SH-SY5Y (cell line): ENCODE results near the gene ADCY3.

Source experiments
- GATA2 ChIP-seq: IDR thresholded peaks from 2 replicates; pipeline ENCODE4 v1.6.1; 2011; ENCODE audit warnings: mild to moderate bottlenecking, low read depth, low read length
- GATA3 ChIP-seq: IDR thresholded peaks from 2 replicates; pipeline ENCODE4 v1.6.1; 2011; ENCODE audit warnings: low read depth, mild to moderate bottlenecking, low read length, moderate library complexity

The ADCY3 gene

DNA sequence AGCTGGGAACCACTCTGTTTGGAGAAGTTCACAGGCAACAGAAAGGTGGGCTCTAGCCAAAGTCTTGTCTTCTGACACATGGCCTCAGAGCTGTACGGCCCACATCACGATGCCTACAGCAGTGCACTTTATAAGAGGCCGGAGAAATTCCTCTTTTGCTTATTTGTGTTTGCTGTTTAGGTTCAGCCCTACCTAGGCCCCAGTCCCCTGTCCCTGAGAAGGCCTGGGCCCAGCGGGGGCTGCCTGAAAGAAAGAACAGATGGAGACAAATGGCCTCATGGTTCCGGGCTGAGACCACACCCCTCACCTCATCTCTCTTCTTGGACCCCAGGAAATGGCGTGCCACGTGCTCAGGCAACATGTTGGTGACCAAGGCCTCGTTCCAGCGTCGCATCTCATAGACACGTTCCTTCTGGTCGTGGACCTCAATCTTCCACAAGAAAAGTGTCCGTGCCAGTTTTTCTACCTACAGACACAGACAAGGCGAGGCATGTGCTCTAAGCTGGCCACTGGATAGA, 95.9 kb downstream of the ADCY3 start:
- no peak for TF ChIP-seq GATA3
- TF ChIP-seq GATA2 = no peak

DNA sequence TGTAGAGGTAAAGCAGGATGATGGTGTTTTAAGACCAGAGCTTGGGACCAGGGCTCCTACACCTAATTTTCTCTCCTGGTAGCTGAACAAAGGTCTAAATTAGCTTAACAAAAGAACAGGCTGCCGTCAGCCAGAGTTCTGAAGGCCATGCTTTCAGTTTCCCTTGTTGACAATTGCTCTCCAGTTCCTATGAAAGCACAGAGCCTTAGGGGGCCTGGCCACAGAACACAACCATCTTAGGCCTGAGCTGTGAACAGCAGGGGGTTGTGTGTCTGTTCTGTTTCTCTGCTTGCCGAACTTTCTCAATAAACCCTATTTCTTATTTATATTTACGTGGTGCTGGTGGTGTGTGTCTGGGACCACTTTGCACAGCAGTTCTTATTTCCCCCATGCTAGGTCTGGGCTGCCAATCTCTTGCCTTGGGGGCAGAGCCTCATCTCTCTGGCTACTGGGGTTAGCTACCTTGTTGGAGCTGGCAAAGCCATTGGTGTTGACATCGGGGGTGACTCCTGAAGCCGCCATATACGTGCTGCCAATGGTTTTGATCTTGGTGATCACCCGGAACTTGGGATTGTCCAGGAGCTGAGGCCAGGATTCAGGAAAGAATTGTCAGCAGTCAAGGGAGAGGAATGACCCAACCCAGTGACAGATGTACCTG, 97.9 kb downstream of the ADCY3 start:
- TF ChIP-seq GATA2 = no peak
- no peak for TF ChIP-seq GATA3

DNA sequence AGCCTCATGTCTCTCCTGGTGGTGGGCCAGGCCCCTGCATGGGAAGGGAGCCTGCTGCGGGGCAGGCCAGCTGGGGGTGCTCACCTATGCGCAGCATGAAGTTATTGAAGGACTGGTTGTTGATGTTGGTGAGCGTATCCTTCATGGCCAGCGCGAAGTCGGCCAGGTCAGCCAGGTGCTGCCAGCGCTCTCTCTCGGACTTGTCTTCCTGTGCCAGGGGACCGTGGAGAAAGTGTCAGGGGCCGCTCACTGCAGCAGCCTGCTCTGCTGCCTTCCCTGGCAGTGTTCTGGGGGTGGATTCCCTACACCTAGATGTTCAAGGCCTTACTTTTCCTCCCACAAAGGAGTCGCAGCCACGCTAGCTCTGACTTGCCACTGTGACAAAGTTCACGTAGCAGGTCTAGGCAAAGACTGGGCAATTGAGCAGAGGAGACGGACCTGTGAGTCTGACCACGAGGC, 98.6 kb downstream of the ADCY3 start:
- TF ChIP-seq GATA2 = no peak
- no peak for TF ChIP-seq GATA3

DNA sequence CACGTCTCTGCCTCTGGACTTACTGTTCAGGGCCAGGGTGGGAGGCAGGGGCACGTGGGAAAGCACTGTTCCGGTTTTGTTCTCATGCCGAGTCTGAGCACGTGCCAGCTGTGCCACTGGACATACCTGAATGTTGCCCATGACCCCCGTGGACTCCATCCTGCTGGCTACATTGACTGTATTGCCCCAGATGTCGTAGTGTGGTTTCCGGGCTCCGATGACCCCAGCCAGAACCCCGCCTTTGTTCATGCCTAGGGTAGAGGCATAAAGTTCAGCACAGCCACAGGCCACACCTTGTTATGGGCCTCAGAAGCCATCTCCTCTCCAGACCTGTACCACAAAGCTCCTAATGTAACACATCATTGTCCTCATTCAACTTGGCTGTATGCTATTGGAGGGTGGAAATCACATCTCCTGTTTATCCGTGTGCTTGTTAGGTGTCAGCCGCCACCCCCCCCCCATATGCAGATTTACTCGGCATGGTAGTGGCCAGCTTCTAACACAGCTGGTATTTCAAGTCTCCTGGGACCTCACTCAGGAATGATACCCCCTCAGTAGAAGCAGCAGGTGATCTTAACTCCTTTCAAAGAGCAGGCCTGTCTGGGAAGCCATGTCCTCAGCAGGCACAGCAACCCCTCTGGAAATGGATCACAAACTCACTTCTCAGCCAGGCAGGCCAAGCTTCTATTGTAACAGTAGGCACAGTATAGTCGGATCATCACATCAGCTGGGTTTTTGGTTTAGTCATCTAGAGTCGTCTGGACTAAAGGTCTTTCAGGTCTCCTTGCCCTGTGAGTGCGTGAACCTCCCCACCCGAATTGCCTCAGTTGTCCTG, 99.2 kb downstream of the ADCY3 start:
- TF ChIP-seq GATA2 (no peak), GATA3 (no peak)

DNA sequence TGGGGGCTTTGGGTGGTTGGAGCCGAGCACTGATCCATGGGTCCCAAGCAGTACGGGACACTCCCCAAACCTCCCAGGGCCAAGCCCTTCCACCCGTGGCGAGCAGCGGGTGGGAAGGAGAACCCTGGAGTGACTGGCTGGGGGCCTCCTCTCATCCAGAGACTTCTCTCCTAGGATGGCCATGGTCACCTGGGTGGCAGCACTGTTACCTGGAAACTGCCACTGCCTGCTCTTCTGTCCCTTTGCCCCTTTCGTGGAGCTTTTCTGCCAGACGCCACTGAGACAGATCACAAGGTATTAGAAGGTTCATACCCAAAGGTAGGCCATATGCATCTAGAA, 99.9 kb downstream of the ADCY3 start:
- TF ChIP-seq GATA2 (no peak), GATA3 (no peak)

DNA sequence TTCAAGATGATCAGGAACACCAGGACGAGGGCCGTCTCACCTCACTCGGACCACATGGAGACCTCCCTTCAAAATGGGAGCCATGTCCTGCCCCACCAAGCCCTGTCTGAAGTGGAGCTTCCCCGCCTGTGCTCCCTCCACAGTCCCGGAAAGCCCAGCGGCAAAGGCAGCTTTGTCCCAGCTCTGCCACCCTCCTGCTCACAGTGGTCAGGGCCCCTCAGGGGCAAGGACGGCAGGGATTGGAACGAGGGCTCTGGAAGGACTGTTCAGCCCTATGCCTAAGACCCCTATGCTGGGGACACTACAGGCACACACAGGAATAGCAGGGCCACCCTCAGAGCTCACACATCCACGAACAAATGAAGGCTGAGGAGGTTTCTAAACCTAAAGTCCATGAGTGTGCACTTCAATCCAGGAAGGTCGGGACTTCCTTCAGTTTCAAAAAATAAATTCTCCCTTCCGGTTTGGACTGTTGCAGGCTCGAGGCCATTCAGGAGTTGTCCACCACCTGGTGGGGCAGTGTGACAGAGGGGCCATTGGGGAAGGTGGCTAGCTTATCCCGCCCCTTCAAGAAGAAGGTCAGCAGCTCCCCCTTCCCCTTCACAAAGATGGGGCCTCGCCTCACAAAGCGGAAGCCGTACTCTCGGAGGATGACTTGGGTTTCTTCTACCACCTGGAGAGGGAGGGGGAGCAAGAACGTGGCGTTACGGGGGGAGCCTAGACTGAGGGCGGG, 100.4 kb downstream of the ADCY3 start:
- TF ChIP-seq GATA3 (no peak), GATA2 (no peak)

DNA sequence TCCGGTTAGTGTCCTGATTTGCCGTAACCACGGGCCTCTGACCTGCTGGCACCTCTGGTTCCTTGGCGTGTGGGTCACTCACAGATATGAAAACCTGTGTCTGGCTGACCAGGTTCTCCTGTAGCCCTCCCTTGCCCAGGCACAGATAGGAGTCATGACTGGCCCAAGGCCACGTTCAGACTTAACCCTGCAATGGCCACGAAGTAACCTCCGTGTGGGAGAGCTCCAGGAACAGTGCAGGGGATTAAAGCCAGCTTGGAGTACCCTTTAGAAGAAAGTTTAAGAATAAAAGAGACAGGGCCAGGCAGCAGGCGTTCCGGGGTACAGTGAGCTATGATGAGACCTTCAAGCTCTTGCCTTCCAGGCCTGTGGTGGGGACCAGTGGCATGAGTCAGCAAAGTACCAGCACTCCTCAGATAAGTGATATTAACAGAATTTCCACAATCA, 101.3 kb downstream of the ADCY3 start:
- TF ChIP-seq GATA3 = no peak
- TF ChIP-seq GATA2 = no peak

DNA sequence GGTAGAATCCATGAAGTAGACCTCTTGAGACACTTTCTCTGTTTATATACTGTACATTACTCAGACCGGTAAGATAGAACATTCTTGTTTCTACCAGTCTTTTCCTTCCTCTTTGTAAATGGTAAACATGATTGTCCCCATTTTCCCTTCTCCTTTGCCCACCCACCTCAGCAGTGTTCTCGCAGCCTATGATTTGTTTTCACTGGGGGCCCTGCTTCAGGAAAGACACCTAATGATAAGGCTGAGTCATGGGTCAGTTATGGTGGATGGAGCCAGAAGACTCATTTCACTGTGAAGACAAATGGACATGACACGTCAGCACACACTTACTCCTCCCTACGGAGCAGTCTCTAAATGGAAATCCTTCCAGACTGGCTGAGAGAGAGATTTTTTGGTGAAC, 103.2 kb downstream of the ADCY3 start:
- TF ChIP-seq GATA2 (no peak), GATA3 (no peak)

DNA sequence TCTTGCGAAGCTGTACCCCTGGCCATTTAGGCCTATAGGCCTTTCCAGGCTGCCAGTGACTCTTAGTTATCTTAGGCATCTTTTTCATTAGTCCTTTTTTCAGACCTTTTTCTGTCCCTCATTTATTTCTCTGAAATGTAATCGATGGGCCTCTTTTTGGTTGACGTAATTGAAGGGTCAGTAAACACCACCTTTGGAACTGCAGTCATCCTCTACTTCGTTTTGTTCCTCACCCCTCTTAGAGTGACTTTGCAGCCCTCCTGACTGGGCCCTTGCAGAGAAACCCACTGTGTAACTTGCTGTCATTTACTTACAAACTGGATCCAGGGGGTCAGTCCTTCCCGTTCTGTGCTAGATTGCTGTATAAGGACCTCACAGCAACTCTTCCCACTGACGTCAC, 103.6 kb downstream of the ADCY3 start:
- TF ChIP-seq GATA2 = no peak
- no peak for TF ChIP-seq GATA3

DNA sequence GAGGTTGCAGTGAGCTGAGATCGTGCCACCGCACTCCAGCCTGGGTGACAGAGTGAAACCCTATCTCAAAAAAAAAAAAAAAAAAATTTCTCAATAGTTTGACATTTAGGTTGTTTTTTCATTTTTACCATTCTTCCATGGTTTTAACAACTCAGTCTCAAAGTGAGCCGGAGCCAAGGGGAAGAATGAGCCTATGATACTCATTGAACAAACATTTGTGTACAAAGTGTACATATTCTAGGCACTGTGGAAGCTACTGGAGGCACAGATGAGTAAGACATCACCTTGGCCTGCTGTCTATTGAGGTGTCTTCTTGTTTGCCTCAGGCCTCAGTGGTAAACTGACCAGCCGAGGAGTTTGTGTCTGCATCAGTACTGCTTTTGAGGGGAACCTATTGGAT, 104.9 kb downstream of the ADCY3 start:
- no peak for TF ChIP-seq GATA2
- TF ChIP-seq GATA3 = no peak

DNA sequence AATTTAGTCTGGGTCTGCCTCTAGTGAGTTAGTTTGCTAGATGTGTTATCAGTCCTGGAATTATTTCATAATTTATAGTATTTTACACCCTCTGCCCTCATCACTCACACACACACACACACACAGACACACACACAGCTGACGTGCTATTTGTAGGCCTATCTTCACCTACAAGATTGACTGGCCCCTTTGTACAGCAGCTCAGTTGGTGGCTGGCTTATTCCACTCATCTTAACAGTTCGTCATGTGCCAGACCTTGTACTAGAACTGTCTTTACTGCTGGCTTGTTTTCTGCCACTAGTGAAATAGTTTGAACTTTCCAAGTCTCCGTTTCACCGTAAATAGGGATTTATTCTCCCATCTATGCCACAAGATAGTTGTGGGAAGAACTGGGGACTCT, 105.5 kb downstream of the ADCY3 start:
- TF ChIP-seq GATA2 = no peak
- TF ChIP-seq GATA3 = no peak

DNA sequence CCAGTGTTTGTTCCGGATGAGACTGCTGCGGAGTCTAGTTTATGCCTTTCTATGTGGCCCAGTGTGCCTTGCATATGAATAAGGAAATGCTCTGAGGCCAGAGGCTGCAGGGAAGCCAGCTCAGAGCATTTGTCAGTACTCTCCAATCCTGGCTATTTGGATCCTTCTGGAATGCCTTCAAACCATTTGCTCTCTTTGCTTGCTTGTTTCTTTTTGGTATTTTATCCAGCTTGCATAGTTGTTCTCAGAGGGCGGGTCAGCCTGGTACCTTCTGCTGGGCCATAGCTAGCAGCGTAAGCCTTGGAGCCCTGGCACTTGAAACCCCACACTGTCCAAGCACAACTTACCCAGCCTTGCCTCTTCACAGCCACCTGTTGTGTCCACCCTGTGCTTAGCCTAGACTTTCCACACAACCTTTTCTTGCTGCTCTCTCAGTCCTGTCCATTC, 106.3 kb downstream of the ADCY3 start:
- TF ChIP-seq GATA2 = no peak
- TF ChIP-seq GATA3 = no peak

DNA sequence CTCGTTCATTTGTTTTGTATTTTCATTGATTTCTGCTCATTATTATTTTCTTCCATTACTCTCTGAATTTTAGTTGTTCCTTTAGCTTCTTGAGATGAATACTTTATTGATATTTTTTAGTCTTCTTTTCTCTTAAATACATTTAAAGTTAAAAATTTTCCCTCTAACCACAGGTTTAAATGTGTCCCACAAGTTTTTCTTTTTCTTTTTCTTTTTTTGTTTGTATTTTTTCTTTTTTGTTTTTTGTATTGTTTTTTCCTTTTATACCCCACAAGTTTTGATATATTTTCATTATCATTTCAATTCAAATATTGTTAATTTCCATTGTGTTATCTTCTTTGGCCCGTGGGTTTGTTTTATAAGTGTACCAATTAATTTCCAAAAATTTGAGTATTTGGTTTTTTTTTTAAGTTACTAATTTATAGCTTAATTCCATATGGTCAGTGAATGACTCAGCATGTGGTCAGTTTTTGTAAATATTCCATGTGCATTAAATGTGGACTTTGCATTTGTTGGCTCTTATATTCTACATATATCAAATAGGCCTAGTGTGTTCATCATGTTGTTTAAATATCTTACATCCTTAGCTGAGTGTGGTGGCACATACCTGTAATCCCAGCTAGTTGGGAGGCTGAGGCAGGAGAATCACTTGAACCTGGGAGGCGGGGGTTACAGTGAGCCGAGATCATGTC, 110.6 kb downstream of the ADCY3 start:
- no peak for TF ChIP-seq GATA3
- no peak for TF ChIP-seq GATA2

DNA sequence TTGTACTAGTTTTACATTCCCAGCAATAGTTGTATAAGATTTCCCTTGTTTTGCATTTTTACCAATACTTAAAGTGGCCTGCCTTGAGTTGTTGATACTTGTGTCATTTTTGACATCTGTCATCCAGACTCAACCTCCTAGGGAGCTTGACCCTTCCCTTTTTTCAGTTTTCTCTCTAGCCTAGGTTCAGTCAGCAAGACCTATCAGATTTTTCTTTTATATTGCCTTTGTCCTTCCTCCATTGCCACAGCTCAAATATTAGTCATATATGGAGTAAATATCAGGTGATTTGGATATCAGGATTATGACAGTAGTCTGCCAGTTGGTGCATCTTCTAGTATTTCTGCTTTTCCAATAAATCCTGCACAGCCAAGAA, 113.4 kb downstream of the ADCY3 start:
- TF ChIP-seq GATA3 = no peak
- TF ChIP-seq GATA2 = no peak
